NB4 (cell line): ENCODE measurements around the gene KAT8.

Experiments used
- POLR2A ChIP-seq: IDR thresholded peaks from 2 replicates; pipeline ENCODE4 v1.6.1; 2011; ENCODE audit warnings: mild to moderate bottlenecking; ENCODE audit not compliant: insufficient read length; ENCODE audit errors: extremely low read depth
- TF ChIP-seq, protein P1 (sequence below): IDR thresholded peaks from one replicate; pipeline ENCODE4 v1.5.1; 2012; ENCODE audit warnings: low read depth, low read length
- TF ChIP-seq, protein P2 (sequence below): IDR thresholded peaks from 2 replicates; pipeline ENCODE4 v1.6.1; 2011; ENCODE audit warnings: low read depth, low read length

DNA sequence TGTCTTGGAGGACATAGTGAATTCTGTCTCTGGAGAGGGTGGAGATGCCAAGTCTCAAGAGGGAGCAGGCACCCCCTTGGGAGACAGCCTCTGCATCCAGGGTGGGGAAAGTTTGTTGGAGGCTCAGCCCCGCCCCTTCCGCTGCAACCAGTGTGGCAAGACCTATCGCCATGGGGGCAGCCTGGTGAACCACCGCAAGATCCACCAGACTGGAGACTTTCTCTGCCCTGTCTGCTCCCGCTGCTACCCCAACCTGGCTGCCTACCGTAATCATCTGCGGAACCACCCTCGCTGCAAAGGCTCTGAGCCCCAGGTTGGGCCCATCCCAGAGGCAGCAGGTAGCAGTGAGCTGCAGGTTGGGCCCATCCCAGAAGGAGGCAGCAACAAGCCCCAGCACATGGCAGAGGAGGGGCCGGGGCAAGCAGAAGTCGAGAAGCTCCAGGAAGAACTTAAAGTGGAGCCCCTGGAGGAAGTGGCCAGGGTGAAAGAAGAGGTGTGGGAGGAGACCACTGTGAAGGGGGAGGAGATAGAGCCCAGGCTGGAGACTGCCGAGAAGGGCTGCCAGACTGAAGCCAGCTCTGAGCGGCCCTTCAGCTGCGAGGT is 38.0 kb upstream of the KAT8 start:
- TF ChIP-seq, protein P1, sequence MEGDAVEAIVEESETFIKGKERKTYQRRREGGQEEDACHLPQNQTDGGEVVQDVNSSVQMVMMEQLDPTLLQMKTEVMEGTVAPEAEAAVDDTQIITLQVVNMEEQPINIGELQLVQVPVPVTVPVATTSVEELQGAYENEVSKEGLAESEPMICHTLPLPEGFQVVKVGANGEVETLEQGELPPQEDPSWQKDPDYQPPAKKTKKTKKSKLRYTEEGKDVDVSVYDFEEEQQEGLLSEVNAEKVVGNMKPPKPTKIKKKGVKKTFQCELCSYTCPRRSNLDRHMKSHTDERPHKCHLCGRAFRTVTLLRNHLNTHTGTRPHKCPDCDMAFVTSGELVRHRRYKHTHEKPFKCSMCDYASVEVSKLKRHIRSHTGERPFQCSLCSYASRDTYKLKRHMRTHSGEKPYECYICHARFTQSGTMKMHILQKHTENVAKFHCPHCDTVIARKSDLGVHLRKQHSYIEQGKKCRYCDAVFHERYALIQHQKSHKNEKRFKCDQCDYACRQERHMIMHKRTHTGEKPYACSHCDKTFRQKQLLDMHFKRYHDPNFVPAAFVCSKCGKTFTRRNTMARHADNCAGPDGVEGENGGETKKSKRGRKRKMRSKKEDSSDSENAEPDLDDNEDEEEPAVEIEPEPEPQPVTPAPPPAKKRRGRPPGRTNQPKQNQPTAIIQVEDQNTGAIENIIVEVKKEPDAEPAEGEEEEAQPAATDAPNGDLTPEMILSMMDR = peak; percentile 10
- TF ChIP-seq POLR2A = peak; percentile 36
- TF ChIP-seq, protein P2, sequence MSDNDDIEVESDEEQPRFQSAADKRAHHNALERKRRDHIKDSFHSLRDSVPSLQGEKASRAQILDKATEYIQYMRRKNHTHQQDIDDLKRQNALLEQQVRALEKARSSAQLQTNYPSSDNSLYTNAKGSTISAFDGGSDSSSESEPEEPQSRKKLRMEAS = peak; percentile 93
